Activated B cell treated with CpG ODN at 0.5 μM for 24 hours (primary cell): Measurements from ENCODE around the gene RHD. TPM values are rescaled to one million over a fixed set of nuclear protein-coding genes. Genes with fewer than 3 reads are reported as not detected.
"Not testable (repeated sequence)": the region's sequence is repeated elsewhere in the genome, so short reads cannot be mapped to it uniquely, and the experiment has no call there.

ENCODE experiments used
- ATAC-seq: fragments of 200-7000 bp; cut with Tn5 transposase; one replicate; pipeline ENCODE4 v1.10.0; 2021; ENCODE audit warnings: low read depth, mild to moderate bottlenecking, moderate library complexity
- CTCF ChIA-PET: fragments of 350-600 bp; sonication (Branson Sonifier 250); formaldehyde crosslinking; loops from one replicate; lab custom pipeline; 2021; ENCODE audit warnings: antibody characterized with exemption; lab: Charles Lee
- POLR2A ChIA-PET: fragments of 350-600 bp; sonication (Branson Sonifier 250); formaldehyde crosslinking; loops from one replicate; lab custom pipeline; 2021; ENCODE audit warnings: antibody characterized with exemption; lab: Charles Lee
- DNase-seq: peaks from one replicate; pipeline ENCODE4 v3.0.0; 2022
- H3K27ac Mint-ChIP-seq: one replicate; pipeline ENCODE4 v1.8.0; 2020; ENCODE audit warnings: mixed read lengths
- H3K27me3 Mint-ChIP-seq: one replicate; pipeline ENCODE4 v1.8.0; 2021; ENCODE audit warnings: mixed read lengths
- H3K36me3 Mint-ChIP-seq: one replicate; pipeline ENCODE4 v1.8.0; 2021; ENCODE audit warnings: low read depth, mixed read lengths
- H3K4me1 Mint-ChIP-seq: one replicate; pipeline ENCODE4 v1.8.0; 2021; ENCODE audit warnings: mixed read lengths
- H3K4me3 Mint-ChIP-seq: one replicate; pipeline ENCODE4 v1.8.0; 2020; ENCODE audit warnings: mild to moderate bottlenecking, mixed read lengths
- H3K9me3 Mint-ChIP-seq: one replicate; pipeline ENCODE4 v1.8.0; 2020; ENCODE audit warnings: mixed read lengths
- CTCF ChIP-seq: fragments of 200-600 bp; IDR thresholded peaks from one replicate; pipeline ENCODE4 v1.8.0; 2022; ENCODE audit warnings: antibody characterized with exemption, mild to moderate bottlenecking
- intact Hi-C: fragments of 100-400 bp; cut with micrococcal nuclease; formaldehyde crosslinking; loops from one replicate; pipeline ENCODE4 v1.15.1; 2024
- total RNA-seq: library from RNA; stranded (reverse); gene quantifications from 2 replicates; pipeline ENCODE4 v1.2.3, GENCODE V29; 2022

Gene RHD
- total RNA-seq, 1 donor from 2014 or later: not detected

DNA sequence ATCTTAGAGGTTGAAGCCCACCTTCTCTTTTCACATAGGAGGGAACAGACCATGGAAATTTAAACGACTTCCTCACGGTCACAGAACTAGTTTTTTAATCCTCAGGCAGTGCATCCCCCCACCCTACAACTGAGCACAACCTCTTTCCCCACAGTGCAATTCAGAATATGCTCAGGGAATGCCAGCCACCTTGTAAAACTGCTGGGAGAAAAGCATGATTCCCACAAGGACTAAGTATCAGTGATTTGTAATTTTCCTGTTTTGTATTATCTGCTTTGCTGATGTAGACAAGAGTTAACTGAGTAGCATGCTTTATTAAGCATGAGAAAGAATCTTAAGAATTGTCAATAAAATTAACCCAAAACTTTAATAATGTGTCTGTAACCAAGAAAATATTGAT, 89.6 kb downstream of the RHD start:
- Mint-ChIP-seq H3K9me3 (no peaks in the 10 kb centered on the region), H3K4me3 (no peak overlapping the region), H3K36me3 (peaks cover 40% of the 10 kb centered on the region), H3K4me1 (no peaks in the 10 kb centered on the region), H3K27ac (no peak overlapping the region), H3K27me3 (no peaks in the 10 kb centered on the region)
- ATAC-seq: no peak
- CTCF ChIA-PET: no interaction called here
- POLR2A ChIA-PET: no interaction called here
- no peak for TF ChIP-seq CTCF
- intact Hi-C loops: no loop called here
- no peak for DNase-seq

DNA sequence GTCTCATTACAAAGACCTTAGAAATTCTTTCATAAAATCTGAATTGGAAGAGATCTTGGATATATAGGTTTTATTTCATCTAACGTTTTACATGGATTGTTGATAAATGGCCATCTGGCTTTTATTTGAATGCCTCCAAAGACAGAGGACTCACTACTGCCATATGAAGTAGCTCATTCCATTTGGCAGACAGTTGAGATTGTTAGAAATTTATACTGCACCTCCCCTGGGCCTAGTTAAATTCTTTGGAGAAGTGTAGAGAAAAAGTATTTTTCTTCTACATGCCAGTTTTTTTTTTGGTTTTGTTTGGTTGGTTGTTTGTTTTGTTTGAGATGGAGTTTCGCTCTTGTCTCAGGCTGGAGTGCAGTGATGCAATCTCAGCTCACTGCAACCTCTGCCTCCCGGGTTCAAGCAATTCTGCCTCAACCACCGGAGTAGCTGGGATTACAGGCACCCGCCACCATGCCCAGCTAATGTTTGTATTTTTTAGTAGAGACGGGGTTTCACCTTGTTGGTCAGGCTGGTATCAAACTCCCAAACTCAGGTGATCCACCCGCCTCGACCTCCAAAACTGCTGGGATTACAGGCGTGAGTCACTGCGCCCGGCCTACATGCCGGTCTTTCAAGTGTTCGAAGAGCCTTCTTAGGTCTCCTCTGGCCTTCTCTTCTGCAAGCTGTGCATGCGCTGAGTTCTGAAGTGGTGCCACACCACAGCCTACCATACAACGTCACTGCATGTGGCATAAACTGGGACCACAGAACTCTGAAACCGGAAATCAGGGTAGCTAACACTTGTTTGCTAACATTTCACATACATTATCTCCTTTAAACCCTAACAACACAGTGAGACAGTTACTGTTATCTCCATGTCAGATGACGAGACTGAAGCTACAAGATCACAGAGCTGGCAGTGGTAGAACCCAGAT, 90.6 kb downstream of the RHD start:
- intact Hi-C loops, H3K4me1 Mint-ChIP-seq, H3K4me3 Mint-ChIP-seq, DNase-seq, POLR2A ChIA-PET, H3K9me3 Mint-ChIP-seq, CTCF ChIA-PET, ATAC-seq, H3K27me3 Mint-ChIP-seq, H3K27ac Mint-ChIP-seq: not testable (repeated sequence)
- peaks cover 36% of the 10 kb centered on the region for H3K36me3 Mint-ChIP-seq

GRCh38 chr1:25369241-25369640, 96.9 kb downstream of the RHD start:
- no peak for TF ChIP-seq CTCF
- intact Hi-C loops: no loop called here
- no peaks in the 10 kb centered on the region for H3K36me3 Mint-ChIP-seq
- H3K4me3 Mint-ChIP-seq: no peak overlapping the region
- ChIA-PET POLR2A (no interaction called here), CTCF (no interaction called here)
- no peak for DNase-seq
- H3K27ac Mint-ChIP-seq: no peak overlapping the region
- no peaks in the 10 kb centered on the region for H3K4me1 Mint-ChIP-seq
- H3K27me3 Mint-ChIP-seq: no peaks in the 10 kb centered on the region
- ATAC-seq: no peak
- H3K9me3 Mint-ChIP-seq: no peaks in the 10 kb centered on the region

- intact Hi-C loops, H3K36me3 Mint-ChIP-seq, H3K9me3 Mint-ChIP-seq, H3K4me1 Mint-ChIP-seq, POLR2A ChIA-PET, DNase-seq, H3K4me3 Mint-ChIP-seq, CTCF ChIA-PET, H3K27me3 Mint-ChIP-seq, ATAC-seq, H3K27ac Mint-ChIP-seq: not testable (repeated sequence)
Measured at GRCh38 chr1:25369691-25370271, 97.5 kb downstream of the RHD start.

- POLR2A ChIA-PET, H3K27ac Mint-ChIP-seq, H3K36me3 Mint-ChIP-seq, ATAC-seq, CTCF ChIA-PET, H3K27me3 Mint-ChIP-seq, H3K4me3 Mint-ChIP-seq, DNase-seq, H3K4me1 Mint-ChIP-seq, H3K9me3 Mint-ChIP-seq, intact Hi-C loops: not testable (repeated sequence)
Measured at GRCh38 chr1:25371757-25372156, 99.4 kb downstream of the RHD start.

DNA sequence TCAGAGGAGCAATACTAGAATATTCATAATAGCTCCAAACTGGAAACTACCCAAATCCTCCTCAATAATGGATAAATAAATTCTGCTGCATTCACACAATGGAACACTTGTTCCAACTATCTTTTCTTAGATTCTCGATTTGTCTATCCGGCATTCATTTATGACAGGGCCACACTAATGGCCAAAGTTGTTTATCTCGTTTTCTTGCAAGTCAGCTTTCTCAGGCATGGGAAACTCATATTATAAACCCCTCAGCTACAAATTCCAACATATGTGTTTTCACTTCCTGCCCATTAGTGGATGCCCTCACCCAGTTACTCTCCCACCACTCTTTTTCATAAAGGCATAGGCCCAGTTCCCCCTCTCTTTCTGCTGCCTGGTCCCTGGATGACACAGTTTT, 106.1 kb downstream of the RHD start:
- H3K27me3 Mint-ChIP-seq, H3K4me3 Mint-ChIP-seq, H3K4me1 Mint-ChIP-seq, intact Hi-C loops, H3K9me3 Mint-ChIP-seq, H3K36me3 Mint-ChIP-seq, DNase-seq, POLR2A ChIA-PET, ATAC-seq, CTCF ChIA-PET, H3K27ac Mint-ChIP-seq: not testable (repeated sequence)

Other genes starting within 250 kb of the RHD start
- gene SYF2, start 40.0 kb upstream of the RHD start, total RNA-seq: 51.1 and 53.9 TPM in 2 replicates
- gene RSRP1, start 25.1 kb upstream of the RHD start, total RNA-seq: 179 and 222 TPM in 2 replicates
- gene TMEM50A, start 65.8 kb downstream of the RHD start, total RNA-seq: 61.0 and 63.5 TPM in 2 replicates
- not detected in 2 replicates for gene RHCE, start 148.3 kb downstream of the RHD start, total RNA-seq
- gene MACO1, start 158.4 kb downstream of the RHD start, total RNA-seq: 17.1 and 19.7 TPM in 2 replicates